Hippocampal formation (tissue), 2 donors: Measurements from ENCODE around the gene ZNF385C.

Source experiments
- DNase-seq, 2 donors: peaks; one replicate each; lab custom pipeline; 2025; lab: John Stamatoyannopoulos, UW

ZNF385C gene

GRCh38 chr17:41988418-41988817 lies 109.9 kb downstream of the ZNF385C start:
- DNase-seq: no peak

DNA sequence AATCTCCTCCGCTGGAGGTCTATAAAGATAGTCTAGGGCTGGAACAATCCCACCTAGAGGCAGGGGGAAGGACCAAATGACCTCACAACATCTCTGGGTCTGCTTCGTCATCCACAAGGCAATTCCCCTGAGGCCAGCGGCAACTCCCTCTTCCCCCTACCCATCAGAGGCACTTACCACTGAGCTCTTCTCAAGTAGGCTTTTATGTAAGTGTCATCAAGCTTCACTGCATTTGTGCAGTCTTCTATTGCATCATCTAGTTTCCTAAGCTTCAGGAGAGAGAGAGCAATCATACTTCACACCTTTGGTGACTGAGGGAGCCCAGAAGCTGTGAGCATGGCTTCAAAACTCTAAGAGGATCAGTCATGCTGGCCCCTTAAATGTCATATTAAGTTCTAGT lies 110.6 kb downstream of the ZNF385C start:
- no peak for DNase-seq

GRCh38 chr17:41986634-41987033 lies 111.6 kb downstream of the ZNF385C start:
- DNase-seq: no peak

DNA sequence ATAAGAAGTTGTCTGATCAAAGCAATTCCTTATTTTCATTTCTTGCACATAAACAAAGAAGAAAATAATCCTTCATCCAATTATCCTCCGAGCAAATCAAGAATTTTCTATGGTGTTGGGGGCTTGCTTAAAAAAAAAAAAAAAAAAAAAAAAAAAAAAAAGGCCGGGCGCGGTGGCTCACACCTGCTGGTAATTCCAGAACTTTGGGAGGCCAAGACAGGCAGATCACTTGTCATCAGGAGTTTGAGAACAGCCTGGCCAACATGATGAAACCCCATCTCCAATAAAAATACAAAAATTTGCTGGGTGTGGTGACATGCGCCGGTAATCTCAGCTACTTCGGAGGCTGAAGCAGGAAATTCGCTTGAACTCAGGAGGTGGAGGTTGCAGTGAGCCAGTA lies 112.4 kb downstream of the ZNF385C start:
- no peak for DNase-seq

- no peak for DNase-seq
These were observed 113.8 kb downstream of the ZNF385C start for GRCh38 chr17:41984454-41984853.

DNA sequence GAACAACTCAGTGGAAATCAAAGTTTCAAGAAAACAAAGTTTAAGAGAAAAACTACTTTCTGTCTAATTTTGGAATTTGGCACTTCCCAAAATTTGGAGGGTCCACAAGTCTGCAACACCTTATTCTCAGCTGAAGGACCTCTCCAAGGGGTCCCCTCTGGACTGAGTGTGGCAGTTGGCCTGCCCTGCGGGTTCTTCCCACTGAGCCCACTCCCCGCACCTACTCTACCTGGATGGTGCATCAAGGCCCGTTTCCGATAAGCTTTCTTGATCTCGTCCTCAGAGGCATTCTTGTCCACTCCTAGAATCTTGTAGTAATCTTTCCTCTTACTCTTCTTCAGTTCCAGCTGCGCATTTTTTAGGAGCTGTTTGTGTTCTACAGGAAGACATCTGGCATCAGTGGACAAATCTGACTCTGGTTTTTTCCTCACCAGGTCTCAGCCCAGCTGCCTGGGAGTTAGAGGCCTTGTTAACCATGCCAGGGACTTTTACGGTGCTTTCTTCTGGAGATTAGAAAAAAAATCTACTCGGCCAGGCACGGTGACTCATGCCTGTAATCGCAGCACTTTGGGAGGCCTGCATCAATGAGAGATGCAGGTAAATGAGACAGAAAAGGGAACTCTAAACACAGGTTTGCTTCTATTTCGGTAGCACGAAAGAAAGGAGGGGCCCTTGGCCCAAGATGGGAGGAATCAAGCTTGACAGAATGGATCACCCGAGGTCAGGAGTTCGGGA lies 116.1 kb downstream of the ZNF385C start:
- DNase-seq: no peak

DNA sequence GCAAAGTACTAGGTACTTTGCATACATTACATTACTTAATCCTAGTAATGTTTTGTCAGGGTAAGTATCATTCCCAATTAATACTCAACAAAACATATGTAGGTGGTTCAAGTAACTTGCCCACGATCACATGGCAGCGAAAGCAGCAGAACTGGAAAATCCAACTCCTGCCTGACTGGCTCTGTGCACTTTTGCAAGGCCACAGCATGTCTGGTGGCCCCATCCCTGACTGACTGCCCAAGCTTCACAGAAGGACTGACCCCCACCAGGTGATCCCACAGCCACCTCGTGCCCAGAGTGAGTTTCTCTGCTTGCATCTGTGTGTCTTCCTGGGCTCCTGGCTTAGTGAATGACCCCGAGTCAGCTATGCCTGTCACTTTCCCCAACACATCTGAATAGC lies 120.3 kb downstream of the ZNF385C start:
- DNase-seq: no peak

- DNase-seq: no peak
These were observed 122.0 kb downstream of the ZNF385C start for GRCh38 chr17:41976142-41976768.
